ENCODE results near the gene LIX1.
"Not testable (repeated sequence)": the region's sequence is repeated elsewhere in the genome, so short reads cannot be mapped to it uniquely, and the experiment has no call there.

LIX1 gene

DNA sequence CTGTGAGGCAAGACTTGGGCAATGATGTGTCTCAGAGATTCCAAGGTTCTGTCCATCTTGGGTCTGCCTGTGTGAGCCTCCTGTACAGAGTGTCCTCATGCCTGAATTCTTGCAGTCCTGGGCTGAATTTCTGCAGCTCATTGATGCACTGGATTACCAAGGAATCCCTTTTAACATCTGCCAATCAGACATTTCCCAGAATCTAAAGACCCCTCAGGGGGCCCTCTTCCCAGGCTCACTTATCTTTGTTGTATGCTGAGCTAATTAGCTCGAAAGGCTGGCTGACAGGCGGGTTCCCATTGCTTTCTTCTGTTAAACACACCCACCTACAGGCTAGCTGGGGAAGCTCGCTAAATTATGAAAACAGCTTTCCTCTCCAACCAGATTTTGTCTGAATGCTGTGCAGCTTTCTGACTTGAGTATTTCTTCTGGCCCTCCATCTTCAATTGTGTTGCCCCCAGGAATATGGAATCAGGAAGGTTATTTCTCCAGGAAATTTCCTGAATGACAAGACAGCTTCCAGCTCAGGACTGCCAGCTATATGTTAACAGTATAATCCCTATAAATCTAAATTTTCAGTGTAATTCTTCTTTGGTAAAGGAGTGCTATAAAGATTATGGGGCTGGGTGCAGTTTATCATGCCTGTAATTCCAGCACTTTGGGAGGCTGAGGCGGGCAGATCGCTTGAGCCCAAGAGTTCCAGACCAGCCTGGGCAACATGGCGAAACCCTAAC lies at the start of gene LIX1:
Gene LIX1 (minus strand): TSS at position 91 of the 734 bp plus-strand sequence. CDS start 35 bp downstream, at position 56.
- no peak for DNase-seq (ENCODE audit: low read depth in 2 of 3, low spot score in 1 of 3)

DNA sequence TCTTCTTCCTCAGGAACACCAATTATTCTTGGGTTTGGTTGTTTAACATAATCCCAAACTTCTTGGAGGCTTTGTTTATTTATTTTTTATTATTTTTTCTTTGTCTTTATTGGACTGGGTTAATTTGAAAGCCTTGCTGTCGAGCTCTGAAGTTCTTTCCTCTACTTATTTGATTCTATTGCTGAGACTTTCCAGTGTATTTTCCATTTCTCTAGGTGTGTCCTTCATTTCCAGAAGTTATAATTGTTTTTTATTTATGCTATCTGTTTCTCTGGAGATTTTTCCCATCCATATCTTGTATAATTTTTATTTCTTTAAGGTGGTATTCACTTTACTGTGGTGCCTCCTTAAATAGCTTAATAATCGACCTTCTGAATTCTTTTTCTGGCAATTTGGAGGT lies 49.5 kb upstream of the LIX1 start:
- no peak for DNase-seq (ENCODE audit: low read depth in 2 of 3, low spot score in 1 of 3)

DNA sequence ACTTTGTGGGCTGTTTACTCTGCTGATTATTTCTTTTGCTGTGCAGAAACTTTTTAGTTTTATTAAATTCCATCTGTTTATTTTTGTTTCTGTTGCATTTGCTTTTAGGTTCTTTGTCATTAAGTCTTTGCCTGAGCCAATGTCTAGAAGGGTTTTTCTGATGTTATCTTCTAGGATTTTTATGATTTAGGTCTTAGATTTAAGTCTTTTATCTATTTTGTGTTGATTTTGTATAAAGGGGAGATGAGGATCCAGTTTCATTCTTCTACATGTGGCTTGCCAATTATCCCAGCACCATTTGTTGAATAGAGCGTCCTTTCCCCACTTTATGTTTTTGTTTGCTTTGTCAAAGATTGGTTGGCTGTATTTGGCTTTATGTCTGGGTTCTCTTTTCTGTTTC lies 47.1 kb upstream of the LIX1 start:
- not testable (repeated sequence) for DNase-seq (ENCODE audit: low read depth in 2 of 3, low spot score in 1 of 3)

DNA sequence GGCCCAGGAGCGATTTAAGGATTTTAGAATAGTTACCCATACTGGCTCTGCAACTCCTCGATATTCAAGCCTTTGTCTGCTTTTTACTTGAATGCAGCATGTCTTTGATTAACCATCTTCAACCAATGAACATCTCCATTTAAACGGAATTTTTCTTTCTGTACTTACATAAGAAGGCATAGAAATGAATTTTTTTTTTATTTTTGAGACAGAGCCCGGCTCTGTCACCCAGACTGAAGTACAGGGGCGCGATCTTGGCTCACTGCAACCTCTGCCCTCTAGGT lies 41.5 kb upstream of the LIX1 start:
- DNase-seq (ENCODE audit: low read depth in 2 of 3, low spot score in 1 of 3), result no peak

DNA sequence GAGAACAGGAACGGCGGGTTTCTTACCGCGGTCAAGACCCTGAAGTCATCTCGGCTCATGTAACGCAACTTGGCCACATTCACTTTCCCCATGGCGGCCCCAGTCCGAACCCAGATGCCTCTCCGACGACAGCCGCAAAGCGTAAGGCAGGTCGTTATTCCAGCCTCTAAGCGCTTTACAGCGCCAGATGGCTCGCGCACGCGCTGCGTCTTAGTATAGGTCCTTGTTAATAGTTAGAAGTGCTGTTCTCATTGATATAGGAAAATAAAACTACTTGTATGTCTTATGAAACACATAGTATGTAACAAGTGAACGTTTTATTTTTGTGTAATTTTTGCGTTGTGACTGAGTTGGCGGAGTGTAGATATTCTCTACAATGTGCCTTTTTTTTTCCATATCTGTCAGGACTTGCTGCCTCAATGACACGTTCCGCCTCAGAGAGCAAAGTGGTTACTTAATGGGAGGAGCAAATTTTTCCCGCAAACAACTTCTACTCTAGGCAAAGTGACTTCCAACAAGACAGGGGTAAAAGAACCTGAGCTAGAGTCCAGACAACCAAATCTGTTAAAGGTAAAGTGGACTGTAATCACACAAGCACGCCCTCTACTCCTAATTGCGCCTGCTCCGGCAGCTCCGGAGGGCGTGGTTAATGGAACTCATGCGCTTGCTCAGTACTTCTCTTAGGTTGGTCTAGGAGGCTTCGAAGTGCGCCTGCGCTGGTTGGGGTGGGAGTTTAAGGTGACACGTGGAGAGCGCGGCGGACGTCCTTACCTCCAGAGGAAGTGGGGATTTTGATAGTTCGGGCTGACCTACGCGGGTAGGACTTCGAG lies 40.9 kb upstream of the LIX1 start, which contains the start of gene RIOK2:
Gene RIOK2 (minus strand): TSS at position 148 of the 830 bp plus-strand sequence. CDS start 56 bp downstream, at position 92.
- DNase-seq (ENCODE audit: low read depth in 2 of 3, low spot score in 1 of 3), result peak; percentile 88 to 93 (median 92)

DNA sequence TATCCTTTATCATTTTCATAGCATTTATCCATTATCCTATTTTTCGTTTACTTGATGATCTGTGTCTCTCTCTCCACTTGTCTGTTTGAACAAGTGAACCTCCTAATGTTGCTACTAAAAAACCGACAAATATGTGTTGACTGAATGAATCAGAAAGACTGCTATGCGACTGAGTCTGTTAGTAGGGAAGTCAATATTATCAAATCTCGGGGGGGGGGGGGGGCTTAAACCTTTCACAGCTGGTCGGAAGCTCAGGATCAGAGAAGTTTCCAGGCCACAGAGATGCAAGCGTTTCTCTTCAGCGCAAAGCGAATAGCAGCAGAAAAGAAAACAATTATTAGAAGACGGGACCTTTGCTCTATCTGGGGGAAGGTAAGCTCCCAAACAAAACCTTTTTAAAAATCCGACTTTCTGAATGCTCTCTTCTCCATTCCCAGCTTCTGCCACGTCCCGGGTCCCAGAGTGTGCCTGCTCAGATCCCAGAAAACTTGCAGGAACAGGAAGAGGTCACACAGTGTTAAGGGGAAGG lies 40.2 kb upstream of the LIX1 start:
- DNase-seq (ENCODE audit: low read depth in 2 of 3, low spot score in 1 of 3), result no peak

DNA sequence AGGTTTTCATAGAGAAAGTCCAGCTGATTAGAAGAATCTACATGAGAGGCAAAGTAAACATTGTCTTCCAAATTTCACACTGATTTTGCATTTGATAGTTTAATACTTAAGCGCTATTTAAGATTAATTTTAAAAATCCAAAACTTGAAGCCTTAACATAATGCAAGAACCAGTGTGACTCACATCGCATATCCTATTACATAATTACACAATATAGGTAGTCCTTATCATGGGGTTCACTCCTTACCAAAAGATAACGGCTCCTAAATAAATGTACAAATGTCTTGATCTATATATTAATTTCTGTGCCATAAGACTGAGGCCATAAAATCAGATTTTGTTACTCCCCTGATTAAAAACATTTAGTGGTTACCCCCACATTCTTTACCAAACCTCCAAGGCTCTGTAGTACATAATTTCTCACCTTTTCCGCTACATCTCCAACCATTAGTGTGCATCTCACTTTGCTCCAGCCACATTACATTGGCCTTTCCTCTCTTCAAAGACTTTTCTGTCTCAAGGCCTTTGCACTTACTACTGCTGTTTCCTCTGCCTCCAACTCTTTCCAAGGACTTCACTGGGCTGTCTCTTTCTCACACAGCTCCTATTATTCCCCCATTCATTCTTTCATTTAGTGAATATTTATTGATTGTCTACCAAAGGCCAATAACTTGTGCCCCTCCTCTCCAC lies 39.6 kb upstream of the LIX1 start:
- DNase-seq (ENCODE audit: low read depth in 2 of 3, low spot score in 1 of 3), result no peak

DNA sequence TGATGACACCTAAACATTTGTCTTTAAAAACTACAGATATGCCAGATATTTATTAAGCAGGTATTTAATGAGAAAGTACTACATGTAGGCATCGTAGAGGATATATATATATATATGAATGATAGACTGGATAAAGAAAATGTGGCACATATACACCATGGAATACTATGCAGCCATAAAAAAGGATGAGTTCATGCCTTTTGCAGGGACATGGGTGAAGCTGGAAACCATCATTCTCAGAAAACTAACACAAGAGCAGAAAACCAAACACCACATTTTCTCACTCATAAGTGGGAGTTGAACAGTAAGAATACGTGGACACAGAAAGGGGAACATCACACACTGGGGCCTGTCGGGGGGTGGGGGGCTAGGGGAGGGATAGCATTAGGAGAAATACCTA lies 37.0 kb upstream of the LIX1 start:
- DNase-seq (ENCODE audit: low read depth in 2 of 3, low spot score in 1 of 3), result not testable (repeated sequence)

DNA sequence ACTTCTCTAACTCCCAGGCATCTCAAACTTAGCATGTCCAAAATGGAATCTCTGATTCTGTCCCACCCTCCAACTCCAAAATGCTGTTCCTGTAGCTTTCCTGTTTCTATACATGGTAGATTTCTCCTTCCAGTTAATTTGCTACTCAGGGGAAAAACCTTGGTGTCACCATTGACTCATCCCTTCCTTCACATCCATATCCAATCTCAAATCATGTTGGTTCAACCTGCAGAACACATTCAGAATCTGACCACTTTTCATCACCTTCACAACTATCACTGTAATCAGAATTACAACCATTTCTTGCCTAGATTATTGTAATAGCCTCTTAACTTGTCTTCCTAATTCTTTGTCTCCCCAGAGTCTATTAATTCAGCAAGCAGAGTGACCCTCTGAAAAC lies 29.8 kb upstream of the LIX1 start:
- no peak for DNase-seq (ENCODE audit: low read depth in 2 of 3, low spot score in 1 of 3)

DNA sequence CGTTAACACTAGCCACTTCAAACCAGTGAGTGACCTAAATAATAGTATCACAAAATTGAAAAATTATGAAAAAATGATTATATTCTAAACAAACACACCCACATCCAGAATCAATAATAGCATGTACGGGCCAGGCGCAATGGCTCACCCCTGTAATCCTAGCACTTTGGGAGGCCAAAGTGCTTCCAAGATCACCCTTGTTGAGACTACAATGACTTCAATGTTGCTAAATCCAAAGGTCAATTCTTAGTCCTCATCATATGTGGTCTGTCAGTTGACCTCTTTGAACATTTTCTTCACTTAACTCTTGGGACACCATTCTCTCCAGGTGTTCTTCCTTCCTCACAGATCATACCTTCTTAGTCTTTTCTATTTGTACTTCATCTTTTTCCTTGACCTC lies 29.3 kb upstream of the LIX1 start:
- no peak for DNase-seq (ENCODE audit: low read depth in 2 of 3, low spot score in 1 of 3)

DNA sequence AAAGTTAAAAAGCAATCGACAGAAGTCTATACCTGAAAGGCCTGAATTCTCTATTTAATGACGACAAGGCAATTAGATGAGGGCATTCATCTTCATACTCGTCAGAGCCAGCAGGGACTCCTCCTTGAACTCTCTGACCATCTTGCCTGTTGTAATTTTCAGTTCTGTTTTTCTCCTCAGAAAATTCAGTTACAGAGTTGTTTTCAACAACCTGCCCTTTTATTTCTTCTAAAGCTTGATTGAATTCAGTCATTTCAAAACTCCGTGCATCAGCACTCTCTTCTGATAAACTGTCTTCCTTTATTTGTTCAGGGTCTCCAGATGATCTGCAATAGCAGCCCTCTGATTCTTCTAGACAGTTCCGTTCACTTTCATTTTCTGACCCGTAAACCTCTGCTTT lies 25.0 kb upstream of the LIX1 start:
- DNase-seq (ENCODE audit: low read depth in 2 of 3, low spot score in 1 of 3), result no peak

DNA sequence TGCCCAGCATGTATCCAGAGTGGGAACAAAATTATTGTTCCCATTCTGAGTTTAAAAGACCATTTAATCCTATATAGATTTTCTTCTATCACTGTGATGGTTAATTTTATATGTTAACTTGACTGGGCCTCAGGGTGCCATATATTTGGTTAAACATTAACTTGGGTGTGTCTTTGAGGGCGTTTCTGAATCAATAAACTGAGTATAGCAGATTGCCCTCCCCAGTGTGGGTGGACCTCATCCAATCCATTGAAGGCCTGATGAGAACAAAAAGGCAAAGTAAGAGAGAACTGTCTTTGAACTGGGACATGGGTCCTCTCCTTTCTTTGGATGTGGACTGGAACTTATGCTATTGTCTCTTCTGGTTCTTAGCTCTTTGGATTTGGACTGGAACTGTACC lies 23.3 kb upstream of the LIX1 start:
- DNase-seq (ENCODE audit: low read depth in 2 of 3, low spot score in 1 of 3), result no peak

DNA sequence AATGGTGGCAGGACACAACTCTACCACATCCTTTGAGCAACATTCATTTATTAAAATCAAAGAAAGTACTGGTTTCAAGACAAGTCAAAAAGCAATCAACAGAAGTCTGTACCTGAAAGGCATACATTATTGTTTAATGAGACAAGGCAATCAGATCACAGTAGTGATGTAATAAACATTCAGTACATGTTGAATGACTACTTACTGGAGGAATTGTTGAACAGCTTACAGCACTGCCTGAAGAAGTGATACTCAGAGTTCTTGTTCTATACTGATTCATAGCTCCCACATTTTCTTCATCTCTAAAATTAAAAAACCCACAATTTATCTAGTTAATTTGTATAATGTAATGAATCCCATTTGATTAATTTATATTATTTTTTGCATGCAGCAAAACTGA lies 22.4 kb upstream of the LIX1 start:
- no peak for DNase-seq (ENCODE audit: low read depth in 2 of 3, low spot score in 1 of 3)

DNA sequence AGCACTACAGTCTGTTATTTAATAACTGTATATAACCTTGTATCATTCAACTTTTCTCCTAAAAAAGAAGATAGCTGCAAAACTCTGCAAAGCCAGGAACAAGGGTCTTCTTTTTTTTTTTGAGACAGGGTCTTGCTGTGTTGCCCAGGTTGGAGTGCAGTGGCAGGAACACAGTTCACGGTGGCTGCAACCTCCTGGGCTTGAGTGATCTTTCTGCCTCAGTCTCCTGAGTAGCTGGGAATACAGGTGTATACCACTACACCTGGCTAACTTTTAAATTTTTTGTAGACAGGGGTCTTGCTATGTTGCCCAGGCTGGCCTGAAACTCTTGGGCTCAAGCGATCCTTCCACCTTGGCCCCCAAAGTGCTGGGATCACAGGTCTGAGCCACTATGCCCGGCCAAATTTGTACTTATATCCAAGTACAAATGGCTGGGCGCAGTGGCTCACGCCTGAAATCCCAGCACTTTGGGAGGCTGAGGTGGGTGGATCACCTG lies 21.4 kb upstream of the LIX1 start:
- no peak for DNase-seq (ENCODE audit: low read depth in 2 of 3, low spot score in 1 of 3)

DNA sequence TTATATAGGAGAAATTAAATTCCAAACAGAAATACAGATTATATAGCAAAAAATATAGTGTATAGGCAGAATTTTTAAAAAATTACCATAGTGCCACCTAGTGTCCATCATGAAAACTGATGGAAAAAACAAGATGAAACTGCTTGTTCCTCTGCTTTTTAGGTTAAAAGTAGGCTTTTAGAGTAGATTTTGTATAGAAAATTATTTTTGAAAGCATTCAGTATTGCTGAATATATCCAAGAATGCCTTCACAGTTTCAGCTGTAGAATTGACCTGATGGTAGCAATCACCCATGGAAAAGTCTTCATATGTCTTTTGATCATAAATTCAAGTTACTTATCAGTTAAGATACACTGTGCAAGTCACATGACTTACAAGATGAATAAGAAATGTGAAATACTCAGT lies 21.0 kb upstream of the LIX1 start:
- DNase-seq (ENCODE audit: low read depth in 2 of 3, low spot score in 1 of 3), result no peak

DNA sequence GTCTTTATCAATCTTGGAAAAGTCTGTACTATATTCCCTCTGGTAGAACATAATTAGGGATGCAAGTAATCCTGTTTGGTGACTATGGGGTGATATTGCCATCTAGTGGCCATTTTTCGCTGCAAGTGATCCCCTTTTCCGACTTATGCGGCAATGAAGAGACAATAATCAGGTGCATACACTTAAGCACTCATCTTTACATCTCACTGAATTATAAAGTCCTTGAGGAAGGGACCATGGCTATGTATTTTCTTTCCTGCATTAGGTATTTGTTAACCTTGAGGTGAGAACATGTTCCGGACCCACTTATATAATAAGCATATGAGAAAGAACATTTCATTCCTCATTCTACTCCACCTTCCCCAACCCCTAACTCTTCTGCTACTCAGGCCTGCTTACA lies 19.6 kb upstream of the LIX1 start:
- peak in 2 of 3 donors; percentile 24 to 67 for DNase-seq (ENCODE audit: low read depth in 2 of 3, low spot score in 1 of 3)

DNA sequence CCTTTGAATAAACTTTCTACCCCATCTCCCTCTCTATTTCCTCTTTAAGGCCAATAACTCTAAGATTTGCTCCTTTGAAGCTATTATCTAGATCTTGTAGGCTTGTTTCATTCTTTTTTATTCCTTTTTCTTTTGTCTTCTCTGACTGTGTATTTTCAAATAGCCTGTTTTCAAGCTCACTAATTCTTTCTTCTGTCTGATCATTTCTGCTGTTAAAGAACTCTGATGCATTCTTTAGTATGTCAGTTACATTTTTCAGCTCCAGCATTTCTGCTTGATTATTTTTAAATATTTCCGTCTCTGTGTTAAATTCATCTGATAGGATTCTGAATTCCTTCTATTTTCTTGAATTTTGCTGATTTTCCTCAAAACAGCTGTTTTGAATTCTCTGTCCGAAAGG lies 15.3 kb upstream of the LIX1 start:
- no peak for DNase-seq (ENCODE audit: low read depth in 2 of 3, low spot score in 1 of 3)

DNA sequence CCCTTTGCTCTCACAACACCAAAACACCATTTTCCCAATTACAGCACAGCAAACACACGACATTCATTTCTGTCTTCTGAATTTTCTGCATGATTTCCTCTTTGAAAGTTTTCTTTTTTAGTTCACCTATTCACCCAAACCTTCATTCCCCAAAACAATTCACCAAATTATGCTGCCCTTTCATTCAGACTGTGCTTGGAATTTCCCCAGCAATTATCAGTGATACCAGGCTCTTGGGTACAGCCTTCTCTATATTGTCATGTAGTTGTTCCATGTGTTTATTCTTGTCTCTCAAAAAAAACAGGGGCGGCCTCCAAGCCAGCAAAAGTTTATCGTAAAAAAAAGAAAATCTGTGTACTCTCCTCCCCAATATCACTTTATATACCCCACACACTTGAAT lies 9.0 kb upstream of the LIX1 start:
- no peak for DNase-seq (ENCODE audit: low read depth in 2 of 3, low spot score in 1 of 3)

DNA sequence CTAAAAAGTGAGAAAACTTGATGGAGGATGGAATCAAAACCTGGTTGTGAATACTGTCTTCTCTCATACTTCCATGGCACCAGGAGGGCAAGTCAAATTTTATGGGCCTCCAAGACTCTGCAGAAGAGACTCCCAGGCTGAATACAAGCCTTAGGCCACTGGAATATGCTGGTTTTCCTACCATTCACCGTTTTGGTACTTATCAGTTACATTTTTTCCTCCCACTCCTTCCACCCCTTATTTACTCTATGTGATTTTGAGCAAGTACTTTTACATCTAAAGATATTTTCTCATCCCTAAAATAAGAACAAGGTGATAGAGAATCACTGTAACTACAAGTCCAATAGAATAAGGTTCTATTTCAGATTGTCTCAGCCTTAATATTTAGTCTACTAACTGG lies 8.0 kb upstream of the LIX1 start:
- no peak for DNase-seq (ENCODE audit: low read depth in 2 of 3, low spot score in 1 of 3)

DNA sequence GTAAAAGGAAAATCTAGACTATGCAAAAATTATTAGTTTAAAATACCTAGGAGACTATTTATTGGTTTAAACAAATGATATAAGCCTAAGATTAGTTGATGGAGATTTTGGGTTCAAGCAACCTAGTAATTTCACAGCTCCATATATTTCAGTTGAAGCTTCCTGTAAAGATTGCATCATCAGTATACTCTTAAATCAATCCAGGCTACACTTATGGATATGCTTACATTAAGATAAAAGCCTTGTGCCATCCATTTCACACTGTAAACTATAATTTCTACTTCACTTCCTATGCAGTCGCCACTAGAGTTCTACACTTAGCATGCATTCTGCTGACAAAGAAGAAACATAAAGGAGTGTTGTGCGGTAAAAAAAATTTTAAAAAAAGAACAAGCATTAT lies 7.3 kb upstream of the LIX1 start:
- no peak for DNase-seq (ENCODE audit: low read depth in 2 of 3, low spot score in 1 of 3)

DNA sequence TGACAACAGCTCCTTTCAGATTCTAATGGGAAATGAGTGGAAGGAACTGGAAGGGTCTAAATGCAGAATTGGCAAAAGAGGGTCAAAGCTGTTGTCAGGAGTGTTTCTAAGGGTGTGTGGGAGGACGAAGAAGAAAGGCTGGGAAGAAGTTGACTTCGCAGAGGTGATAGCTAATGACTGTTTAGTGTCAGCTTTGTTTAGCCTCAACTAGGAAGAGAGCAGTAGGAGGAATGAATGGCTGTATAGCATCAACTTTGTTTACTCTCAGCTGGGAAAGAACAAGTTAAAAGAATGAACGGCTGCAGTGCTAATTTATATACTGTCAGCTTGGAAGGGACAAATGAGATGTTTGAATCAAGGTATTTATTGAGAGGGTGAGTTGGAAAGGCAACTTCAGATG lies 5.9 kb upstream of the LIX1 start:
- DNase-seq (ENCODE audit: low read depth in 2 of 3, low spot score in 1 of 3), result no peak

DNA sequence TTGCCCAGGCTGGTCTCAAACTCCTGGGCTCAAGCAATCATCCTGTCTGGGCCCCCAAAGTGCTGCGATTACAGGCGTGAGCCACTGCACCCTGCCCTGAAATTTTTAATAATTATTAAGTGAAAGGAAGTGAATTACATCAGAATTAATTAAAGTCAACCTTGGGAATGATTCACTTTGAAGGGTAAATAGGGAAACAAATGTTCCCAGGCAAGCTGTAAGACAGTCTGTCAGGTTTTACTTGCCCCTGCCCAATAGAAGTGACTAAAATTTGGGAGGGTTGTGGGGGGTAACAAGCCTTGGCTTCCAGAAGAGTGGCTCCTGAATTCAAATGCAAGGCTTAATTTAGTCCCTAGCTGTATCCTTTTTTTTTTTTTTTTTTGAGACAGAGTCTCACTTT lies 1.3 kb upstream of the LIX1 start:
- DNase-seq (ENCODE audit: low read depth in 2 of 3, low spot score in 1 of 3), result no peak

All from stimulated activated CD4-positive, alpha-beta T cell treated with anti-CD3 and anti-CD28 coated beads, Interleukin-12 subunit alpha, Interleukin-12 subunit beta, amount 100 ng/mL, for 48 hours (primary cell).